ENCODE results near the gene SEL1L3. TPM values are rescaled to one million over a fixed set of nuclear protein-coding genes. Genes with fewer than 3 reads are reported as not detected.

SEL1L3 gene
- total RNA-seq, 1 donor from 2014 or later: 18.3 TPM

DNA sequence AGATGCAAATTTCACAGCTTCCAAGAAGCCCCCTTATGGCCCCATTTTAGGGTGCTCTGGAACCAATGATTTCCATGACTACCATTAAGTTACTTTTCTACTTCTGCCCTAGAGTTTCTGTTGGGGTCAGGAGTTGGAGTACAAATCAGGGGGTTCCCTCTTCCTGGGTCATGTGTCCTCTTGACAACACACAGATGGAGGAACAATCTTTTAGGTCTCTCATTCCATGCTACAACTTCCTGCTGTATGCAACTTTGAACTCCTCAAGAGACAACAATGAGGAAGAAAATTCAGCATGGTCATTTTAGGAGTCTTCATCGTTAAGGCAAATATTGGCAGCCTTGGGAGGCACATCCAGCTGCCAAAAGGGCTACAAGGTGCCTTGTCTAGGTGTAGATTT, 79.7 kb downstream of the SEL1L3 start:
- Histone ChIP-seq H3K27ac (ENCODE audit: low read depth, low read length) (no peak overlapping the region), H3K36me3 (ENCODE audit: control insufficient read depth in 3 of 3, insufficient read depth in 3 of 3, low read length in 3 of 3) (no peaks in the 10 kb centered on the region), H3K4me1 (ENCODE audit: control insufficient read depth in 3 of 3, insufficient read depth in 3 of 3, low read length in 3 of 3) (no peaks in the 10 kb centered on the region), H3K9ac (ENCODE audit: low read depth in 1 of 3, low read length in 3 of 3) (no peak overlapping the region), H3K9me3 (ENCODE audit: control insufficient read depth in 3 of 3, low read length in 3 of 3) (no peaks in the 10 kb centered on the region), H3K4me3 (ENCODE audit: low read length in 3 of 3) (no peak overlapping the region), H3K27me3 (ENCODE audit: control insufficient read depth in 3 of 3, insufficient read depth in 3 of 3, low read length in 3 of 3) (peaks cover 0 to 2% (median 0%) of the 10 kb centered on the region in 3 donors)

- Histone ChIP-seq H3K27me3 (ENCODE audit: control insufficient read depth in 3 of 3, insufficient read depth in 3 of 3, low read length in 3 of 3) (no peaks in the 10 kb centered on the region), H3K36me3 (ENCODE audit: control insufficient read depth in 3 of 3, insufficient read depth in 3 of 3, low read length in 3 of 3) (no peaks in the 10 kb centered on the region), H3K9ac (ENCODE audit: low read depth in 1 of 3, low read length in 3 of 3) (no peak overlapping the region), H3K4me1 (ENCODE audit: control insufficient read depth in 3 of 3, insufficient read depth in 3 of 3, low read length in 3 of 3) (no peaks in the 10 kb centered on the region), H3K27ac (ENCODE audit: low read depth, low read length) (no peak overlapping the region), H3K9me3 (ENCODE audit: control insufficient read depth in 3 of 3, low read length in 3 of 3) (no peaks in the 10 kb centered on the region), H3K4me3 (ENCODE audit: low read length in 3 of 3) (no peak overlapping the region)
Observed at GRCh38 chr4:25782482-25782881, 80.3 kb downstream of the SEL1L3 start.

- H3K27ac ChIP-seq (ENCODE audit: low read depth, low read length): no peak overlapping the region
Observed at GRCh38 chr4:25779021-25779420, 83.8 kb downstream of the SEL1L3 start.

DNA sequence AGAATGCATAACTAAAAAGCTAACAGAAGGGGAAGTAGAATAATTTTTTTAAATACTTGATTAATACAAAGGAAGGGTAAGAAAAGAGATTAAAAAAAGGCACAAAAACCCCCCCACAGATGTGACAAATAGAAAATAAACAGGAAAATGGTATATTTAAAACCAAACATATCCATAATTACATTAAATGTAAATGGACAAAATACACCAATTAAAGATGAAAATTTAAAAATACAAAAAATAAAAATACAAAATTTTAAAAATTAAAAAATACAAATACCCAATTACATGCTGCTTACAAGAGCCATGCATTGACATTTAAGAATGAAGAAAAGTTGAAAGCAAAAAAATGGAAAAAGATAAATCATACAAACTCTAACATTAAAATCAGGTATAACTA, 86.0 kb downstream of the SEL1L3 start:
- Histone ChIP-seq H3K4me3 (ENCODE audit: low read length in 3 of 3) (no peak overlapping the region), H3K27ac (ENCODE audit: low read depth, low read length) (no peak overlapping the region), H3K4me1 (ENCODE audit: control insufficient read depth in 3 of 3, insufficient read depth in 3 of 3, low read length in 3 of 3) (no peaks in the 10 kb centered on the region), H3K9me3 (ENCODE audit: control insufficient read depth in 3 of 3, low read length in 3 of 3) (peaks cover 0 to 3% (median 0%) of the 10 kb centered on the region in 3 donors), H3K9ac (ENCODE audit: low read depth in 1 of 3, low read length in 3 of 3) (no peak overlapping the region), H3K27me3 (ENCODE audit: control insufficient read depth in 3 of 3, insufficient read depth in 3 of 3, low read length in 3 of 3) (no peaks in the 10 kb centered on the region), H3K36me3 (ENCODE audit: control insufficient read depth in 3 of 3, insufficient read depth in 3 of 3, low read length in 3 of 3) (peaks cover 0 to 2% (median 0%) of the 10 kb centered on the region in 3 donors)

More at GRCh38 chr4:25779021-25779420, 83.8 kb downstream of the SEL1L3 start:
- peaks cover 0 to 3% (median 0%) of the 10 kb centered on the region in 3 donors for H3K9me3 ChIP-seq (ENCODE audit: control insufficient read depth in 3 of 3, low read length in 3 of 3)
- H3K9ac ChIP-seq (ENCODE audit: low read depth in 1 of 3, low read length in 3 of 3): no peak overlapping the region
- H3K27me3 ChIP-seq (ENCODE audit: control insufficient read depth in 3 of 3, insufficient read depth in 3 of 3, low read length in 3 of 3): no peaks in the 10 kb centered on the region
- no peaks in the 10 kb centered on the region for H3K4me1 ChIP-seq (ENCODE audit: control insufficient read depth in 3 of 3, insufficient read depth in 3 of 3, low read length in 3 of 3)
- peaks cover 0 to 2% (median 0%) of the 10 kb centered on the region in 3 donors for H3K36me3 ChIP-seq (ENCODE audit: control insufficient read depth in 3 of 3, insufficient read depth in 3 of 3, low read length in 3 of 3)
- H3K4me3 ChIP-seq (ENCODE audit: low read length in 3 of 3): no peak overlapping the region

- Histone ChIP-seq H3K9me3 (ENCODE audit: control insufficient read depth in 3 of 3, low read length in 3 of 3) (peaks cover 0 to 3% (median 0%) of the 10 kb centered on the region in 3 donors), H3K27ac (ENCODE audit: low read depth, low read length) (no peak overlapping the region), H3K27me3 (ENCODE audit: control insufficient read depth in 3 of 3, insufficient read depth in 3 of 3, low read length in 3 of 3) (no peaks in the 10 kb centered on the region), H3K4me3 (ENCODE audit: low read length in 3 of 3) (no peak overlapping the region), H3K4me1 (ENCODE audit: control insufficient read depth in 3 of 3, insufficient read depth in 3 of 3, low read length in 3 of 3) (no peaks in the 10 kb centered on the region), H3K9ac (ENCODE audit: low read depth in 1 of 3, low read length in 3 of 3) (no peak overlapping the region), H3K36me3 (ENCODE audit: control insufficient read depth in 3 of 3, insufficient read depth in 3 of 3, low read length in 3 of 3) (peaks cover 0 to 2% (median 0%) of the 10 kb centered on the region in 3 donors)
Observed at GRCh38 chr4:25775166-25775565, 87.6 kb downstream of the SEL1L3 start.

DNA sequence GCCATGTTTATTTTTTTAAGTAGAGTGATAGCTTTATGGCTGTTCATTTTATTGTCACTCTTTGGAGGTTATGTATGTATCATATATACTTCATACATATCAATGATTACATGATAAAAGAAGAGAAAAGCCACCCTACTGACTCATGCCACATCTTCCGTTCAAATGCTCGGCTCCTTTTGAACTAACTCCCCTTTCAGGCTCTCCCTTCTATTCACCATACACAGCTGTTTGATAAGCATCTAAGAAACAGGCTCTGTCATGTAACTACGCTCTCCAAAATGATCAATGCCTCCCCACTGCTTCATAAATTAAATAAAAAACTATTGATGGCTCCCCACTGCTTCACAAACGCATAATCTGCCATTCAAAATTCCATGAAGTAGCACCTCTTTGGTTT, 89.4 kb downstream of the SEL1L3 start:
- H3K27me3 ChIP-seq (ENCODE audit: control insufficient read depth in 3 of 3, insufficient read depth in 3 of 3, low read length in 3 of 3): no peaks in the 10 kb centered on the region
- no peak overlapping the region for H3K27ac ChIP-seq (ENCODE audit: low read depth, low read length)
- no peaks in the 10 kb centered on the region for H3K4me1 ChIP-seq (ENCODE audit: control insufficient read depth in 3 of 3, insufficient read depth in 3 of 3, low read length in 3 of 3)

DNA sequence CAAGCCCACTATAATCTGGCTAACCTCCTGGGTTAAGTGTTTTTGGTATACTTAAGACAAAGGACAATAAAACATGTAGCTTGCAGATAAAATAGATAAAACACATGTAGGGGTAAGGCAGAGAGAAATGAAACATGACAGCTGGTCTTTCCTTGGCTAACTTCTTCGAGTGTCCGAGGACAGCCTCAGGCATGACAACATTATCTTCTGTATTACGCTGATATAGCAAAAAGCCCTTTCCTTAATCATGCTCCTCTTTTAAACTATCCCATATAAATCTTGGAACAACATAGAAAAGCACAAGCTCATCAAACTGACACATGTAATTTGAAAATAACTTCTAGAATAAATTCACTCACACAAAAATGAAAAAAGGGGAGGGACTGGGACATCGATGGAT, 91.1 kb downstream of the SEL1L3 start:
- H3K4me3 ChIP-seq (ENCODE audit: low read length in 3 of 3): no peak overlapping the region
- H3K27ac ChIP-seq (ENCODE audit: low read depth, low read length): no peak overlapping the region
- H3K4me1 ChIP-seq (ENCODE audit: control insufficient read depth in 3 of 3, insufficient read depth in 3 of 3, low read length in 3 of 3): no peaks in the 10 kb centered on the region
- H3K9ac ChIP-seq (ENCODE audit: low read depth in 1 of 3, low read length in 3 of 3): no peak overlapping the region
- H3K36me3 ChIP-seq (ENCODE audit: control insufficient read depth in 3 of 3, insufficient read depth in 3 of 3, low read length in 3 of 3): peaks cover 0 to 2% (median 0%) of the 10 kb centered on the region in 3 donors
- no peaks in the 10 kb centered on the region for H3K27me3 ChIP-seq (ENCODE audit: control insufficient read depth in 3 of 3, insufficient read depth in 3 of 3, low read length in 3 of 3)
- peaks cover 0 to 3% (median 0%) of the 10 kb centered on the region in 3 donors for H3K9me3 ChIP-seq (ENCODE audit: control insufficient read depth in 3 of 3, low read length in 3 of 3)

More for the DNA sequence above, 89.4 kb downstream of the SEL1L3 start:
- H3K9me3 ChIP-seq (ENCODE audit: control insufficient read depth in 3 of 3, low read length in 3 of 3): peaks cover 0 to 3% (median 0%) of the 10 kb centered on the region in 3 donors
- H3K36me3 ChIP-seq (ENCODE audit: control insufficient read depth in 3 of 3, insufficient read depth in 3 of 3, low read length in 3 of 3): peaks cover 0 to 2% (median 0%) of the 10 kb centered on the region in 3 donors
- no peak overlapping the region for H3K4me3 ChIP-seq (ENCODE audit: low read length in 3 of 3)
- no peak overlapping the region for H3K9ac ChIP-seq (ENCODE audit: low read depth in 1 of 3, low read length in 3 of 3)

GRCh38 chr4:25770847-25771246, 91.9 kb downstream of the SEL1L3 start:
- no peak overlapping the region for H3K27ac ChIP-seq (ENCODE audit: low read depth, low read length)
- H3K36me3 ChIP-seq (ENCODE audit: control insufficient read depth in 3 of 3, insufficient read depth in 3 of 3, low read length in 3 of 3): no peaks in the 10 kb centered on the region
- no peak overlapping the region for H3K4me3 ChIP-seq (ENCODE audit: low read length in 3 of 3)
- no peaks in the 10 kb centered on the region for H3K9me3 ChIP-seq (ENCODE audit: control insufficient read depth in 3 of 3, low read length in 3 of 3)
- no peak overlapping the region for H3K9ac ChIP-seq (ENCODE audit: low read depth in 1 of 3, low read length in 3 of 3)
- H3K27me3 ChIP-seq (ENCODE audit: control insufficient read depth in 3 of 3, insufficient read depth in 3 of 3, low read length in 3 of 3): no peaks in the 10 kb centered on the region
- no peaks in the 10 kb centered on the region for H3K4me1 ChIP-seq (ENCODE audit: control insufficient read depth in 3 of 3, insufficient read depth in 3 of 3, low read length in 3 of 3)

DNA sequence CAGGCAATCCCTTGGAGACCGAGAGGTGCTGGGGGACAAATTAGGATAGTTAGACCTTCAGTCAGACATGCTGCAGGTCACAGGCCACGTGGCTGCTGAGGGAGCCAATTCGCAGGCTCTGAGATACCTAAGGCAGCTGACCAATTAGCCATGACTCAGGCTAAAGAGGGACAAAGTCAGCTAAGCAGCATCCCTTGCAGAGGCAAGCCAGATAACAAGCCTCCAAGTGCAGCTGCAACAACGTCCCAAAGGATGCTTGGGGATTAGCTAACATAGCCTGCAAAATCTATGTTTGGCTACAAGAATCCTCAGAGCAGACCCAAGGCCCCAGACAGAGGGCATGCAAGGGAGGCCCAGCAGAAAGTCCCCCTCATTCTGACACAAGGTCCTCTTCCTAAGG, 93.5 kb downstream of the SEL1L3 start:
- Histone ChIP-seq H3K9me3 (ENCODE audit: control insufficient read depth in 3 of 3, low read length in 3 of 3) (no peaks in the 10 kb centered on the region), H3K36me3 (ENCODE audit: control insufficient read depth in 3 of 3, insufficient read depth in 3 of 3, low read length in 3 of 3) (peaks cover 0 to 4% (median 0%) of the 10 kb centered on the region in 3 donors), H3K27ac (ENCODE audit: low read depth, low read length) (no peak overlapping the region), H3K4me1 (ENCODE audit: control insufficient read depth in 3 of 3, insufficient read depth in 3 of 3, low read length in 3 of 3) (no peaks in the 10 kb centered on the region), H3K9ac (ENCODE audit: low read depth in 1 of 3, low read length in 3 of 3) (no peak overlapping the region), H3K4me3 (ENCODE audit: low read length in 3 of 3) (no peak overlapping the region), H3K27me3 (ENCODE audit: control insufficient read depth in 3 of 3, insufficient read depth in 3 of 3, low read length in 3 of 3) (no peaks in the 10 kb centered on the region)

DNA sequence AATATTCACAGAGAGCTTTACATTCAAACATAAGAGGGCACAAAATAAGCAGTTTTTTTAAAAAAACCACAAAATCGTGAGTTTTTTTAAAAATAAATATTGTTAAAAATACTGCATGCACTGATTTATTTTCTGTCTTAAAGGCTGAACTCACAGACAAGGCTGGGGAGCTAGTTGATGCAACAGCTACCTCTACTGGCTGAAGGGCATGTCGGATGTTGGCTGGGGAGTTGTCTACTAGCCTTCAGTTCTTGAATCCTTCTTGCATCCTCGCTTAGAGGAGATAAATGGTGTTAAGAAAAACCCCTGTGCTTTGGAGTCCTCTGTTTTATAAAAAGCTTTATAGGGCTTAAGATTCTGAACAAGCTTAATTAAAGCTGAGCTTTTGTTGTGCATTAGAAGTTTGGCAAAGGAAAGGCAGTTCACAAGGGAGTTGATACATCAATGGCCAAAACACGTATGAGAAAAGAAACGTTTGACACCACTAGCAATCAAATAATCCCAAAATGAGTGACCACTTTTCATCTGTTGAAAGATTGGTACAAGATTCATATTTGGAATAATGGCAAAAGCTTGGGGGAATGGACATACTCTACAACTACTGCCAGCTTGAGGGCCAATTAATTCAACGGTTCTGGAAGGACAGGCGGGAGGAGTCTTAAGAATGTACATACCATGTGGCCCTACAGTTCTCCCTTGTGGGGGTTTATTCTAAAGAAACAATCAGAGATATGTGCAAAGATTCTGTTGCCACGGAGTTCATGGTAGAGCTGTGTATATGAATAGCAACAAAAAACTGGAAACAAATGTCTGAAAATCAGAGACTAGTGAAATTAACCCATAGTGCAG, 94.7 kb downstream of the SEL1L3 start:
- Histone ChIP-seq H3K9me3 (ENCODE audit: control insufficient read depth in 3 of 3, low read length in 3 of 3) (no peaks in the 10 kb centered on the region), H3K9ac (ENCODE audit: low read depth in 1 of 3, low read length in 3 of 3) (no peak overlapping the region), H3K4me1 (ENCODE audit: control insufficient read depth in 3 of 3, insufficient read depth in 3 of 3, low read length in 3 of 3) (no peaks in the 10 kb centered on the region), H3K36me3 (ENCODE audit: control insufficient read depth in 3 of 3, insufficient read depth in 3 of 3, low read length in 3 of 3) (peaks cover 0 to 4% (median 0%) of the 10 kb centered on the region in 3 donors), H3K4me3 (ENCODE audit: low read length in 3 of 3) (no peak overlapping the region), H3K27me3 (ENCODE audit: control insufficient read depth in 3 of 3, insufficient read depth in 3 of 3, low read length in 3 of 3) (no peaks in the 10 kb centered on the region), H3K27ac (ENCODE audit: low read depth, low read length) (no peak overlapping the region)

Measured in skeletal muscle tissue (tissue), 4 donors.